Measurements from ENCODE around the gene PLSCR3.

The PLSCR3 gene

GRCh38 chr17:7346761-7347614, 47.3 kb downstream of the PLSCR3 start:
- no peak for DNase-seq

- no peak for DNase-seq
Measured at GRCh38 chr17:7343250-7343649, 51.1 kb downstream of the PLSCR3 start.

- no peak for DNase-seq
Measured at GRCh38 chr17:7341842-7342241, 52.5 kb downstream of the PLSCR3 start.

- no peak for DNase-seq
Measured at GRCh38 chr17:7340179-7340578, 54.1 kb downstream of the PLSCR3 start.
